Globus pallidus (tissue), 1 donor: ENCODE measurements around the gene ITPKB.
"Not testable (repeated sequence)": the region's sequence is repeated elsewhere in the genome, so short reads cannot be mapped to it uniquely, and the experiment has no call there.

ENCODE experiments used
- DNase-seq: peaks from one replicate; pipeline ENCODE4 v3.0.0-alpha.2; 2015; ENCODE audit warnings: low spot score

Gene ITPKB

GRCh38 chr1:226651041-226651731 lies 87.9 kb downstream of the ITPKB start:
- DNase-seq, result no peak

- DNase-seq, result no peak
These were observed 88.7 kb downstream of the ITPKB start for GRCh38 chr1:226650236-226650841.

DNA sequence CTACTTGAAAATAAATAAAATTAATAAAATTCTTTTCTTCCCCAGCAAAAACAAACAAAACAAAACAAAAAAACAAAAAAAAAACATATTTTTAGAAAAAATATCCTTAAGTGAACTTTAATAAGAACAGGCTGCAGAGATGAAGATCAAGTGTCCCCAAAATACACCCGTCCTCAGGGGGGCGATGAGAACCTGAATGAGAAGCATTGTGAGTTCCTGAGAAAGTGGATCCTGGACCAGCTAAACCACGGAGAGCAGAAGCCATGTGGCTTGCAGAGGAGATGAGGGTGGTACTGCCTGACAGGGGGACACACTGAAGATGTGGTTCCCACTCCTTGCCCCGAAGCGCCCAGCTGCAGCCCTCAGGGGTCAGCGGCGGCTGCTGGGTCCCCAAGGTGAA lies 89.3 kb downstream of the ITPKB start:
- DNase-seq, result no peak

GRCh38 chr1:226649244-226649643 lies 89.8 kb downstream of the ITPKB start:
- no peak for DNase-seq

DNA sequence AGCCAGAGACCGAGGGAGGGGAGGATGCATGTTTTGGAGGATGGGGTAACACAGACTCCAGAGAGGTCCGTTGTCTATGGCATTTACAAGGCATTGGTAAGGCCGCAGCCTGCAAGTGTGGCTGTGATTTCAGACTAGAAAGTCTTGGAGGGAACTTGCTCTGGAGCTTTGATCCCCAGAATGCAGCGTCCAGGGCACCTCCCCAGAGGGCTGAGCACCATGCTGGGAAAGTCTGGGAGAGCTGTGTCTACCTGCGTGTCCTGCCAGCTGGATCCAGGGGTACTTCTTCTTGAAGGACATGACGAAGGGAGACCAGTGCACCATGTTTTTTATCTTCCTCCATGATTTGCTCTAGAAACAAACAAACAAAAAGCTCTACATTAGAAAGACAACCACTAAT lies 90.7 kb downstream of the ITPKB start:
- no peak for DNase-seq

DNA sequence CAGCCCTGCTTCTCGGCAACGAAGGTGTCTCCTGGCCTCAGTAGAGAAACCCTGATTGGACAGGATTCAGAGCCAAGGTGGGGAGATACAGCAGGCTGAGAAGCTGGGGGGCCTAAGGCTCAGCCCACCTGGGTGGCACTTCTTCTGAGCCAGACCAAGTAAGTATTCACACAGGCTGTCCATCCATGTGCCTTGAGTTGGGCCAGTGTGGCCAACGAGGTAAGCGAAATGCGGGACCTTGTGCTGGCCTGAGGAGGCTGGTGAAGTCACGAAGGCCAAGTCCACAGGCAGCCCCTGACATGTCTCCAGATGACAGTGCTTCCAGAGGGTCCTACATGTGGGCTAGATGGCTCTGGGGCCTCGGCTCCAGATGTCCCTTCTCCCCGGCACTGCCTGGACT lies 91.4 kb downstream of the ITPKB start:
- DNase-seq, result no peak

- DNase-seq, result no peak
These were observed 92.1 kb downstream of the ITPKB start for GRCh38 chr1:226646870-226647449.

DNA sequence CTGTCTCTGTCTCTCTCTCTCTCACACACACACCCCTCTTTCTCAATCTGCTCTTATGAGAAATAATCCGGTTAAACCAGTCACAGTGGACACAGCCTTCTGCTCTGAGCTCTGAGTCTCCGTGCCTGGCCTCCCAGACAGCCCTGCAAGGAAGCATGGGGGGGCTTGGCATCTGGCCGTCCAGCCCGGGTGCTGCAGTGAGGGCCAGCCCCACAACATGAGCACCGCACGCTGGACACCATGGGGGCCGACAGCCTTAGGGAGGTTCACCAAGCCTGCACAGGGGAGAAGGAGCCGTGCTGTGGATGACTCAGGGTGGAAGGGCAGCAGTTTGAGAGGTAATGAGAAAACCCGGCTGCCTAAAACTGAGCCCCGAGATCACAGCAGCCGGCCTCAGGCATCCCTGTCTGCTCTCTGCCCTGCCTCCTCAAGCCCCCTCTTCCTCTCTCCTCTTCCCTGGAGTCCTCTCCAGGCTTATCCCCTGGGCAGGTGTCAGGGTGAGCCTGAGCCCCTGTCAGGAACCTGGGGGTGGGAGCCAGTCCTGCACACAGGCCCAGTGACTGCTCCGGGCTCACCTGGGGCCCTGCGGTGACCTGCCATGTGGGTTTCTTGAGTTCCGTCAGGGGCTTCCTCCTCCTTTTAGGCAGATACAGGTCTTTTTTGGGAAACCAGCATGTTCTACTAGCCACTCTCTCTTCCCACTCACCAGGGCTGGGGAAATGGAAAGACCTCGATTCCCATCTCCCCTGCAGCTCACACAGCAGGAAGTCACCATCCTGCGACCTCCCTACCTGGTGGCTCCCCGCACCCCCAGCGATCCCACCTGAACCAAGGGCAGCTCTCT lies 92.8 kb downstream of the ITPKB start:
- no peak for DNase-seq

DNA sequence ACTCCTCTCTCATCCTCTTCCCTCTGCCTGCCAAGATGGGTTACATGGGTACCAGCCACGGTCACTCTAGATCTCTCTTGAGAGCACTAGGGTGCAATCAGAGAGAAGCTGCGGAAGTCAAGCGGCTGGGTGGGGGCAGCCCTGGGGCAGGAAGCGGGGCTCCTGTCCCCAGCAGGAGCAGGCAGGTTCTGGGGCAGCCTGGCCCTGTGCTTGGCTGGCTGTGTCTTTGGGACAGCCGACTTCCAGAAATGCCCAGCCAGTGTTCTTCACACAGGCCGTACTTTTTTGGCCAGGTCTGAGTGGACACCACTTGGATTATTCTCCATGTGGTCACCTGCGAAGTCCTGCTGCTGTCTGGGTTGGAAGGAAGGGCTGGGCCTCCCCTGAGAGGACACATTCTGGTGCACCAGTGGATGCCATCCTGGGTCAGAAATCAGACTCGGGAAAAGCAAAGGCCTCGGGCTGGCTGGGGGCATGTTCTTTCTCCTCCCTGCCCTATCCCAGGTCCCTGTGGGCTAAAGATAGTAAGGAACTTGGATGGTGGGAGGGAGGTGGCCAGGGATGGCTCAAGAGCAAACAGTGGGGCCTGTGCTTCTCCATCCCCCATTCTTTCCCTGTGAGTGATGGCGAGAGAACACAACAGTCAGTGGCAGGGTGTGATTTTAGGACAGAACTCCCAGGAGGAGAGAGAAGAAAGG lies 93.7 kb downstream of the ITPKB start:
- no peak for DNase-seq

GRCh38 chr1:226644541-226645176 lies 94.4 kb downstream of the ITPKB start:
- no peak for DNase-seq

GRCh38 chr1:226643611-226644540 lies 95.2 kb downstream of the ITPKB start:
- no peak for DNase-seq

GRCh38 chr1:226643177-226643576 lies 95.9 kb downstream of the ITPKB start:
- DNase-seq, result no peak

GRCh38 chr1:226642421-226642820 lies 96.7 kb downstream of the ITPKB start:
- no peak for DNase-seq

GRCh38 chr1:226641671-226642231 lies 97.3 kb downstream of the ITPKB start:
- no peak for DNase-seq

- DNase-seq, result no peak
These were observed 98.6 kb downstream of the ITPKB start for GRCh38 chr1:226640321-226641136.

GRCh38 chr1:226639631-226640061 lies 99.4 kb downstream of the ITPKB start:
- DNase-seq, result no peak

DNA sequence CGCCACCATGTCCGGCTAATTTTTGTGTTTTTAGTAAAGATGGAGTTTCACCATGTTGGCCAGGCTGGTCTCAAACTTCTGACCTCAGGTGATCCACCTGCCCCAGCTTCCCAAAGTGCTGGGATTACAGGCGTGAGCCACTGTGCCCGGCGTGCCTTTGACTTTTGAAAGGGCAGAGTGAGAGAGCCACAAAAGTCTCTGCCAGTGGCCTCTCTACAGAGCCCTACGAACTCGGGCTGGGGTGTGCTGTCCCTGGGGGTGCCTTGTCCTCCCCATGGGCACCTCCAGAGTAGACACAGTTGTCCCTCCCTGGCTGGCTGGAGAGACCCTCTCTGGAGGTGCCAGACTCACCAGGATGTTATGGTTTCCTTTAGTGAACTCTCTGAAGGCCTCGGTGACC lies 99.9 kb downstream of the ITPKB start:
- not testable (repeated sequence) for DNase-seq

GRCh38 chr1:226638608-226639007 lies 100.5 kb downstream of the ITPKB start:
- DNase-seq, result no peak

DNA sequence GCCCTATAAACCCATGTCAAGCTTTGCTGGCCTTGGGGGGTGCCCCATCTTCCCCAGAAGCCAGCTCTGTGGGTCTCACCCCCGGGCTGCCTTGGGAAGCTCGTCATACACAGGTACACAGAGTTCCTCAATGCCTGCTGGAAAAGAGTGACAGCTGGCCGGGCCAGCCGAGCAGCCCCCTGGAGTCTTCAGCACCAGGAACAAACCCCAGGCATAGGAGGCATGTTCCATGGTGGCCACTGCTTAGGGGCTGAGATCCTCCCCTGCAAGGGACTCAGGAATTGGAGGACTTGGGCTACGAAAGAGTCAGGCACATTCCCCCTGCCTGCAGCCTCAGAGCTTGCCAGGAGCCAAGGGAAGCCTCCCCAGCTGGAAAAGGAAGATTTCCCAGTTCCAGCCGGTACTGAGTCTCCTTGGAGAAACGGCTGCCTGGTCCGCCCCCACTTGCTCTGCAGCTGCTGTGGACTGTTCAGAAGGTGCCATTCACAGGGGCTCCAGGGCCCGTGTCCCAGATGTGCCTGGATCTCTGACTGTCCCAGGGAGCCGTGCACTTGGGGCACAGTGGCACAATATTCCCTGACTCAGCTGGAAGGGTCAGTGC lies 101.0 kb downstream of the ITPKB start:
- no peak for DNase-seq
